Suprapubic skin (tissue), 4 donors: ENCODE data around the gene DUSP23. TPM values are rescaled to one million over a fixed set of nuclear protein-coding genes. Genes with fewer than 3 reads are reported as not detected.

Experiments
- DNase-seq, 2 donors: peaks; one replicate each; pipeline ENCODE4 v3.0.0-alpha.2; 2019; ENCODE audit warnings: low spot score in 2 of 2
- H3K27ac ChIP-seq: fragments of 200-600 bp; sonication (generic); one replicate; pipeline ENCODE4 v1.5.1; 2019
- H3K27me3 ChIP-seq: fragments of 200-600 bp; sonication (generic); one replicate; pipeline ENCODE4 v1.5.1; 2019
- H3K36me3 ChIP-seq: fragments of 200-600 bp; sonication (generic); one replicate; pipeline ENCODE4 v1.5.1; 2019
- H3K4me1 ChIP-seq: fragments of 200-600 bp; sonication (generic); one replicate; pipeline ENCODE4 v1.5.1; 2019
- H3K4me3 ChIP-seq: fragments of 200-600 bp; sonication (generic); one replicate; pipeline ENCODE4 v1.5.1; 2019; ENCODE audit warnings: mild to moderate bottlenecking
- H3K9me3 ChIP-seq: fragments of 200-600 bp; sonication (generic); one replicate; pipeline ENCODE4 v1.5.1; 2019
- CTCF ChIP-seq, 2 donors: fragments of 200-600 bp in 1 of 2; fragments of 450-650 bp in 1 of 2; sonication (generic) in 1 of 2; IDR thresholded peaks; one replicate each; pipeline ENCODE4 v1.5.1; 2016 to 2019; ENCODE audit warnings: antibody characterized with exemption in 2 of 2, mild to moderate bottlenecking in 1 of 2, moderate library complexity in 1 of 2
- EP300 ChIP-seq: sonication (generic); formaldehyde crosslinking; IDR thresholded peaks from one replicate; pipeline ENCODE4 v1.6.1; 2017; ENCODE audit warnings: antibody characterized with exemption
- POLR2A ChIP-seq, 2 donors: fragments of 450-650 bp; IDR thresholded peaks; one replicate each; pipeline ENCODE4 v1.6.1; 2017; ENCODE audit warnings: antibody characterized with exemption in 2 of 2, mild to moderate bottlenecking in 2 of 2, moderate library complexity in 2 of 2
- POLR2AphosphoS5 ChIP-seq, 3 donors: sonication (generic); formaldehyde crosslinking; IDR thresholded peaks; one replicate each; pipeline ENCODE4 v1.6.1; 2017; ENCODE audit warnings: antibody characterized with exemption in 3 of 3
- WGBS: methylation state at CpG from one replicate; pipeline ENCODE4 v1.1.5; 2018; 5-methylcytosine and 5-hydroxymethylcytosine counted together
- total RNA-seq, 4 donors: library from RNA; depleted of rRNA; stranded (reverse); fragments of >200 nt; gene quantifications; one replicate each; pipeline ENCODE4 v1.1.0, GENCODE V29; 2016

Gene DUSP23
- total RNA-seq, 4 donors from 2014 or later: 39.6 to 89.6 (median 75.0) TPM

GRCh38 chr1:159823406-159823805, 42.6 kb downstream of the DUSP23 start:
- peaks cover 15% of the 10 kb centered on the region for H3K4me1 ChIP-seq
- H3K27me3 ChIP-seq: peaks cover 8% of the 10 kb centered on the region
- no peak overlapping the region for H3K4me3 ChIP-seq
- no peak for DNase-seq
- H3K36me3 ChIP-seq: no peaks in the 10 kb centered on the region
- no peak overlapping the region for H3K27ac ChIP-seq
- no peaks in the 10 kb centered on the region for H3K9me3 ChIP-seq
- no peak for TF ChIP-seq POLR2AphosphoS5 (IDR thresholded peaks at IDR 0.05)
- no peak for TF ChIP-seq EP300
- TF ChIP-seq POLR2A (IDR thresholded peaks at IDR 0.05): no peak
- TF ChIP-seq CTCF (IDR thresholded peaks at IDR 0.05): no peak
- 26% methylated on average over 7 of the region's 7 CpGs for WGBS

GRCh38 chr1:159825564-159825963, 44.8 kb downstream of the DUSP23 start:
- Histone ChIP-seq H3K27ac (no peak overlapping the region), H3K4me3 (no peak overlapping the region), H3K9me3 (no peaks in the 10 kb centered on the region), H3K4me1 (peaks cover 23% of the 10 kb centered on the region), H3K27me3 (peaks cover 8% of the 10 kb centered on the region), H3K36me3 (no peaks in the 10 kb centered on the region)
- TF ChIP-seq EP300: no peak
- TF ChIP-seq CTCF (IDR thresholded peaks at IDR 0.05): no peak
- TF ChIP-seq POLR2A (IDR thresholded peaks at IDR 0.05): no peak
- TF ChIP-seq POLR2AphosphoS5 (IDR thresholded peaks at IDR 0.05): no peak
- DNase-seq: no peak
- WGBS: 56% methylated on average over 3 of the region's 3 CpGs

- H3K36me3 ChIP-seq: no peaks in the 10 kb centered on the region
- H3K27me3 ChIP-seq: peaks cover 5% of the 10 kb centered on the region
- DNase-seq: no peak
- no peak for TF ChIP-seq CTCF (IDR thresholded peaks at IDR 0.05)
- TF ChIP-seq POLR2AphosphoS5 (IDR thresholded peaks at IDR 0.05): no peak
- TF ChIP-seq EP300: no peak
- TF ChIP-seq POLR2A (IDR thresholded peaks at IDR 0.05): no peak
- peaks cover 23% of the 10 kb centered on the region for H3K4me1 ChIP-seq
- WGBS: 60% methylated on average over 11 of the region's 11 CpGs
- H3K9me3 ChIP-seq: no peaks in the 10 kb centered on the region
- H3K4me3 ChIP-seq: no peak within 1 kb of the TSS
- no peak within 1 kb of the TSS for H3K27ac ChIP-seq
Measured at GRCh38 chr1:159826441-159827101, 45.8 kb downstream of the DUSP23 start, which contains the start of gene SLAMF8. Gene SLAMF8 (plus strand): TSS chr1:159826873. CDS start chr1:159826899, 26 bp downstream.

- peaks cover 23% of the 10 kb centered on the region for H3K4me1 ChIP-seq
- H3K27me3 ChIP-seq: peaks cover 5% of the 10 kb centered on the region
- H3K36me3 ChIP-seq: no peaks in the 10 kb centered on the region
- 92% methylated on average over 6 of the region's 6 CpGs for WGBS
- H3K9me3 ChIP-seq: no peaks in the 10 kb centered on the region
- TF ChIP-seq EP300: no peak
- TF ChIP-seq CTCF (IDR thresholded peaks at IDR 0.05): no peak
- no peak for TF ChIP-seq POLR2AphosphoS5 (IDR thresholded peaks at IDR 0.05)
- no peak for TF ChIP-seq POLR2A (IDR thresholded peaks at IDR 0.05)
- H3K27ac ChIP-seq: no peak overlapping the region
- no peak overlapping the region for H3K4me3 ChIP-seq
- no peak for DNase-seq
Measured at GRCh38 chr1:159827102-159827490, 46.3 kb downstream of the DUSP23 start.

- Histone ChIP-seq H3K4me1 (peaks cover 23% of the 10 kb centered on the region), H3K27me3 (peaks cover 5% of the 10 kb centered on the region), H3K4me3 (no peak overlapping the region), H3K9me3 (no peaks in the 10 kb centered on the region), H3K36me3 (no peaks in the 10 kb centered on the region), H3K27ac (no peak overlapping the region)
- TF ChIP-seq POLR2A (IDR thresholded peaks at IDR 0.05): no peak
- TF ChIP-seq POLR2AphosphoS5 (IDR thresholded peaks at IDR 0.05): no peak
- TF ChIP-seq CTCF (IDR thresholded peaks at IDR 0.05): no peak
- no peak for TF ChIP-seq EP300
- WGBS: 92% methylated on average over 3 of the region's 3 CpGs
- no peak for DNase-seq
Measured at GRCh38 chr1:159827549-159827948, 46.8 kb downstream of the DUSP23 start.
